Measurements from ENCODE around the gene RSF1. TPM values are rescaled to one million over a fixed set of nuclear protein-coding genes. Genes with fewer than 3 reads are reported as not detected.

RSF1 gene
- total RNA-seq, 1 donor = 36.9 TPM

DNA sequence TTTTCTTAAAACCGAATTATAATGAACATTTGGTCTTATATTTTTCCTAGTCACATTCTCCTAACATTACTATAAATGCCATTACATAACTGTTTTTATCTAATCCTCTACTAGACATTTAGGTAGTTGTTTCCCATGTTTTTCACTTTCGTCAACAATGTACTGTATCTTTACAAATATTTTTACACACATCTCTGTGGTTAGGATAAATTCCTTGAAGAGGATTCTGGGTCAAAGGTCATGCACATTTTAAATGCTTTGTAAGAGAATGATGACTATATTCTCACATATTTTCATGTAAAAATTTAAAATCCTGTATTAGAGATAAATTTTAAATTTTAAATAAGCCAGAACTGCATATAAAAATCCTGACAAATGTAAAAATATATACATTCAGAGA lies 121.6 kb downstream of the RSF1 start:
- Histone ChIP-seq H3K27me3 (ENCODE audit: insufficient read depth, low read length) (no peaks in the 10 kb centered on the region), H3K4me1 (ENCODE audit: insufficient read depth, low read length) (no peaks in the 10 kb centered on the region), H4K20me1 (ENCODE audit: insufficient read depth, low read length) (no peaks in the 10 kb centered on the region), H3K4me3 (ENCODE audit: insufficient read depth, low read length) (no peak overlapping the region), H2AFZ (ENCODE audit: low read length) (no peak overlapping the region), H3K4me2 (ENCODE audit: insufficient read depth, low read length) (no peak overlapping the region), H3K36me3 (ENCODE audit: insufficient read depth, low read length) (peaks cover 41% of the 10 kb centered on the region), H3K79me2 (ENCODE audit: insufficient read depth, low read length) (no peaks in the 10 kb centered on the region), H3K9me3 (ENCODE audit: low read depth, low read length) (no peaks in the 10 kb centered on the region), H3K27ac (ENCODE audit: low read depth, low read length) (no peak overlapping the region)
- DNase-seq (ENCODE audit: insufficient read length, low spot score, missing footprints) = no peak
- TF ChIP-seq, protein P1, sequence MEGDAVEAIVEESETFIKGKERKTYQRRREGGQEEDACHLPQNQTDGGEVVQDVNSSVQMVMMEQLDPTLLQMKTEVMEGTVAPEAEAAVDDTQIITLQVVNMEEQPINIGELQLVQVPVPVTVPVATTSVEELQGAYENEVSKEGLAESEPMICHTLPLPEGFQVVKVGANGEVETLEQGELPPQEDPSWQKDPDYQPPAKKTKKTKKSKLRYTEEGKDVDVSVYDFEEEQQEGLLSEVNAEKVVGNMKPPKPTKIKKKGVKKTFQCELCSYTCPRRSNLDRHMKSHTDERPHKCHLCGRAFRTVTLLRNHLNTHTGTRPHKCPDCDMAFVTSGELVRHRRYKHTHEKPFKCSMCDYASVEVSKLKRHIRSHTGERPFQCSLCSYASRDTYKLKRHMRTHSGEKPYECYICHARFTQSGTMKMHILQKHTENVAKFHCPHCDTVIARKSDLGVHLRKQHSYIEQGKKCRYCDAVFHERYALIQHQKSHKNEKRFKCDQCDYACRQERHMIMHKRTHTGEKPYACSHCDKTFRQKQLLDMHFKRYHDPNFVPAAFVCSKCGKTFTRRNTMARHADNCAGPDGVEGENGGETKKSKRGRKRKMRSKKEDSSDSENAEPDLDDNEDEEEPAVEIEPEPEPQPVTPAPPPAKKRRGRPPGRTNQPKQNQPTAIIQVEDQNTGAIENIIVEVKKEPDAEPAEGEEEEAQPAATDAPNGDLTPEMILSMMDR (IDR thresholded peaks at IDR 0.05; ENCODE audit: extremely low read depth, low read depth, low read length) = no peak

DNA sequence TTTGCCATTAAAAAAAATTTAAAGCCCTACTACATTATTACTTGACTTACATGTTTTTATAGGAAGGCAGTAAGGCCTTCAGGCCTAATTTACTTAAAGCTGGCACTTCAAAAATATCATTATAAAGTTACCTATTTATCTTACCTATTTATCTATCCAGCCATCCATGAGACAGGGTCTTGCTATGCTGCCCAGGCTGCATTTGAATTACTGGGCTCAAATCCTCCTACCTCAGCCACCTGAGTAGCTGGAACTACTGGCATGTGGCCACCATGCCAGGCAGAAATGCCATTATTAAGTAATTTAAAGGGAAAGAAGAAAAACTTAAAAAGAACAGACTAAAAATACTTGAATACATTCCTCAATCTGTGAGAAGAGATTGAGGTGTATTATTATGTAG lies 122.7 kb downstream of the RSF1 start:
- no peaks in the 10 kb centered on the region for H3K9me3 ChIP-seq (ENCODE audit: low read depth, low read length)
- no peaks in the 10 kb centered on the region for H4K20me1 ChIP-seq (ENCODE audit: insufficient read depth, low read length)
- no peak overlapping the region for H3K4me3 ChIP-seq (ENCODE audit: insufficient read depth, low read length)
- H3K79me2 ChIP-seq (ENCODE audit: insufficient read depth, low read length) = no peaks in the 10 kb centered on the region
- H2AFZ ChIP-seq (ENCODE audit: low read length) = no peak overlapping the region
- no peaks in the 10 kb centered on the region for H3K4me1 ChIP-seq (ENCODE audit: insufficient read depth, low read length)
- H3K36me3 ChIP-seq (ENCODE audit: insufficient read depth, low read length) = peaks cover 36% of the 10 kb centered on the region
- H3K4me2 ChIP-seq (ENCODE audit: insufficient read depth, low read length) = no peak overlapping the region
- TF ChIP-seq, protein P1 (IDR thresholded peaks at IDR 0.05; ENCODE audit: extremely low read depth, low read depth, low read length) = no peak
- no peak for DNase-seq (ENCODE audit: insufficient read length, low spot score, missing footprints)
- no peaks in the 10 kb centered on the region for H3K27me3 ChIP-seq (ENCODE audit: insufficient read depth, low read length)
- H3K27ac ChIP-seq (ENCODE audit: low read depth, low read length) = no peak overlapping the region

- no peak overlapping the region for H3K4me2 ChIP-seq (ENCODE audit: insufficient read depth, low read length)
- no peaks in the 10 kb centered on the region for H3K9me3 ChIP-seq (ENCODE audit: low read depth, low read length)
- H3K36me3 ChIP-seq (ENCODE audit: insufficient read depth, low read length) = peaks cover 41% of the 10 kb centered on the region
- H3K4me1 ChIP-seq (ENCODE audit: insufficient read depth, low read length) = no peaks in the 10 kb centered on the region
- H2AFZ ChIP-seq (ENCODE audit: low read length) = no peak overlapping the region
- no peaks in the 10 kb centered on the region for H4K20me1 ChIP-seq (ENCODE audit: insufficient read depth, low read length)
- H3K4me3 ChIP-seq (ENCODE audit: insufficient read depth, low read length) = no peak overlapping the region
- H3K27ac ChIP-seq (ENCODE audit: low read depth, low read length) = no peak overlapping the region
- no peaks in the 10 kb centered on the region for H3K79me2 ChIP-seq (ENCODE audit: insufficient read depth, low read length)
- H3K27me3 ChIP-seq (ENCODE audit: insufficient read depth, low read length) = no peaks in the 10 kb centered on the region
- DNase-seq (ENCODE audit: insufficient read length, low spot score, missing footprints) = no peak
- TF ChIP-seq, protein P1 (IDR thresholded peaks at IDR 0.05; ENCODE audit: extremely low read depth, low read depth, low read length) = no peak
Measured at GRCh38 chr11:77695417-77695816, 125.1 kb downstream of the RSF1 start.

DNA sequence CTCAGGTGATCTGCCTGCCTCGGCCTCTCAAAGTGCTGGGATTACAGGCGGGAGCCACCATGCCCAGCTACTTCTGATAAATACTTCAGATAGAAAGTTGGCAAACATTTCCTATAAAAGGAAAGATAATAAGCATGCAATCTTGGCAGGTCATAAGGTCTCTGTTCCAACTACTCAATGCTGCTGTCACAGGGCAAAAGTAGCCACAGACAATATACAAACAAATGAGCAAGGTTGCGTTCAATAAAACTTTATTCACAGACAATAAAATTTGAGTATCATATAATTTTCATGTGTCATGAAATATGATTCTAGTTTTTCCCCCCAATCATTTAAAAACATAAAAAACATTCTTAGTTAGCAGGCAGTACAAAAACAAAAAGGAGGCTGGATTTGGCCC lies 129.9 kb downstream of the RSF1 start:
- no peak overlapping the region for H3K4me3 ChIP-seq (ENCODE audit: insufficient read depth, low read length)
- H2AFZ ChIP-seq (ENCODE audit: low read length) = no peak overlapping the region
- H4K20me1 ChIP-seq (ENCODE audit: insufficient read depth, low read length) = no peaks in the 10 kb centered on the region
- no peak overlapping the region for H3K27ac ChIP-seq (ENCODE audit: low read depth, low read length)
- no peaks in the 10 kb centered on the region for H3K4me1 ChIP-seq (ENCODE audit: insufficient read depth, low read length)
- H3K36me3 ChIP-seq (ENCODE audit: insufficient read depth, low read length) = peaks cover 43% of the 10 kb centered on the region
- DNase-seq (ENCODE audit: insufficient read length, low spot score, missing footprints) = no peak
- no peak overlapping the region for H3K4me2 ChIP-seq (ENCODE audit: insufficient read depth, low read length)
- H3K9me3 ChIP-seq (ENCODE audit: low read depth, low read length) = no peaks in the 10 kb centered on the region
- H3K79me2 ChIP-seq (ENCODE audit: insufficient read depth, low read length) = no peaks in the 10 kb centered on the region
- H3K27me3 ChIP-seq (ENCODE audit: insufficient read depth, low read length) = no peaks in the 10 kb centered on the region
- TF ChIP-seq, protein P1 (IDR thresholded peaks at IDR 0.05; ENCODE audit: extremely low read depth, low read depth, low read length) = no peak

Data from osteoblast (primary cell).